Measurements from ENCODE around the gene SEMA4B. TPM values are rescaled to one million over a fixed set of nuclear protein-coding genes. Genes with fewer than 3 reads are reported as not detected.

SEMA4B gene
- total RNA-seq, 1 donor from 2014 or later: 7.7 TPM

- no peak overlapping the region for H3K4me3 ChIP-seq
- H3K27me3 Mint-ChIP-seq (ENCODE audit: insufficient read depth, low read depth): peaks cover 14% of the 10 kb centered on the region
- no peak overlapping the region for H3K27ac ChIP-seq
- no peaks in the 10 kb centered on the region for H4K20me1 ChIP-seq (ENCODE audit: low read depth)
- H3K4me1 ChIP-seq: no peaks in the 10 kb centered on the region
- DNase-seq (ENCODE audit: low spot score): no peak
- no peaks in the 10 kb centered on the region for H3K36me3 Mint-ChIP-seq
- H3K4me1 Mint-ChIP-seq: peaks cover 11% of the 10 kb centered on the region
- no peaks in the 10 kb centered on the region for H3K36me3 ChIP-seq
- H3K4me3 Mint-ChIP-seq: no peak overlapping the region
- TF ChIP-seq EZH2phosphoT487 (IDR thresholded peaks at IDR 0.05): no peak
- no peak for TF ChIP-seq CTCF (IDR thresholded peaks at IDR 0.05)
- no peak for TF ChIP-seq EZH2 (IDR thresholded peaks at IDR 0.05)
- no peaks in the 10 kb centered on the region for H3K9me3 ChIP-seq (ENCODE audit: low read depth)
- H3K9me3 Mint-ChIP-seq: peaks cover 2% of the 10 kb centered on the region
- H3K27me3 ChIP-seq: no peaks in the 10 kb centered on the region
- no peak overlapping the region for H3K4me2 ChIP-seq
- H3K79me2 ChIP-seq (ENCODE audit: low read depth): no peaks in the 10 kb centered on the region
- no peak overlapping the region for H3K9ac ChIP-seq
- no peak overlapping the region for H3K27ac Mint-ChIP-seq
- H2AFZ ChIP-seq (replicated peaks): no peak overlapping the region
- H3F3A ChIP-seq (ENCODE audit: low read depth): no peaks in the 10 kb centered on the region
Observed at GRCh38 chr15:90165157-90165556, 36.0 kb upstream of the SEMA4B start.

GRCh38 chr15:90165659-90166489, 35.3 kb upstream of the SEMA4B start:
- Histone ChIP-seq H3K27ac (no peak overlapping the region), H3K36me3 (no peaks in the 10 kb centered on the region), H2AFZ (replicated peaks) (no peak overlapping the region), H3K79me2 (ENCODE audit: low read depth) (no peaks in the 10 kb centered on the region), H4K20me1 (ENCODE audit: low read depth) (no peaks in the 10 kb centered on the region), H3K4me2 (no peak overlapping the region), H3F3A (ENCODE audit: low read depth) (no peaks in the 10 kb centered on the region), H3K4me3 (no peak overlapping the region), H3K4me1 (no peaks in the 10 kb centered on the region), H3K9me3 (ENCODE audit: low read depth) (no peaks in the 10 kb centered on the region), H3K9ac (no peak overlapping the region), H3K27me3 (no peaks in the 10 kb centered on the region)
- Mint-ChIP-seq H3K9me3 (peaks cover 2% of the 10 kb centered on the region), H3K4me3 (no peak overlapping the region), H3K36me3 (no peaks in the 10 kb centered on the region), H3K4me1 (peaks cover 11% of the 10 kb centered on the region), H3K27ac (peak overlapping the region; percentile 85), H3K27me3 (ENCODE audit: insufficient read depth, low read depth) (peaks cover 14% of the 10 kb centered on the region)
- no peak for DNase-seq (ENCODE audit: low spot score)
- no peak for TF ChIP-seq EZH2 (IDR thresholded peaks at IDR 0.05)
- TF ChIP-seq EZH2phosphoT487 (IDR thresholded peaks at IDR 0.05): no peak
- TF ChIP-seq CTCF (IDR thresholded peaks at IDR 0.05): no peak

GRCh38 chr15:90167121-90167520, 34.0 kb upstream of the SEMA4B start:
- no peaks in the 10 kb centered on the region for H3K27me3 ChIP-seq
- no peaks in the 10 kb centered on the region for H3K36me3 ChIP-seq
- no peak overlapping the region for H3K27ac ChIP-seq
- Mint-ChIP-seq H3K4me3 (no peak overlapping the region), H3K9me3 (peaks cover 2% of the 10 kb centered on the region), H3K4me1 (peaks cover 10% of the 10 kb centered on the region), H3K27me3 (ENCODE audit: insufficient read depth, low read depth) (peaks cover 14% of the 10 kb centered on the region), H3K36me3 (no peaks in the 10 kb centered on the region), H3K27ac (no peak overlapping the region)
- no peaks in the 10 kb centered on the region for H3F3A ChIP-seq (ENCODE audit: low read depth)
- no peak overlapping the region for H3K4me2 ChIP-seq
- H3K9me3 ChIP-seq (ENCODE audit: low read depth): no peaks in the 10 kb centered on the region
- H3K4me1 ChIP-seq: no peaks in the 10 kb centered on the region
- H3K79me2 ChIP-seq (ENCODE audit: low read depth): no peaks in the 10 kb centered on the region
- no peak overlapping the region for H2AFZ ChIP-seq (replicated peaks)
- no peak overlapping the region for H3K9ac ChIP-seq
- TF ChIP-seq EZH2phosphoT487 (IDR thresholded peaks at IDR 0.05) (no peak), EZH2 (IDR thresholded peaks at IDR 0.05) (no peak), CTCF (IDR thresholded peaks at IDR 0.05) (no peak)
- no peak overlapping the region for H3K4me3 ChIP-seq
- no peak for DNase-seq (ENCODE audit: low spot score)
- H4K20me1 ChIP-seq (ENCODE audit: low read depth): no peaks in the 10 kb centered on the region
